Suprapubic skin (tissue), 4 donors: ENCODE measurements around the gene OR2M5. TPM values are rescaled to one million over a fixed set of nuclear protein-coding genes. Genes with fewer than 3 reads are reported as not detected.

ENCODE experiments used
- DNase-seq, 2 donors: peaks; one replicate each; pipeline ENCODE4 v3.0.0-alpha.2; 2019; ENCODE audit warnings: low spot score in 2 of 2
- H3K27ac ChIP-seq: fragments of 200-600 bp; sonication (generic); one replicate; pipeline ENCODE4 v1.5.1; 2019
- H3K27me3 ChIP-seq: fragments of 200-600 bp; sonication (generic); one replicate; pipeline ENCODE4 v1.5.1; 2019
- H3K36me3 ChIP-seq: fragments of 200-600 bp; sonication (generic); one replicate; pipeline ENCODE4 v1.5.1; 2019
- H3K4me1 ChIP-seq: fragments of 200-600 bp; sonication (generic); one replicate; pipeline ENCODE4 v1.5.1; 2019
- H3K4me3 ChIP-seq: fragments of 200-600 bp; sonication (generic); one replicate; pipeline ENCODE4 v1.5.1; 2019; ENCODE audit warnings: mild to moderate bottlenecking
- H3K9me3 ChIP-seq: fragments of 200-600 bp; sonication (generic); one replicate; pipeline ENCODE4 v1.5.1; 2019
- CTCF ChIP-seq, 2 donors: fragments of 200-600 bp in 1 of 2; fragments of 450-650 bp in 1 of 2; sonication (generic) in 1 of 2; IDR thresholded peaks; one replicate each; pipeline ENCODE4 v1.5.1; 2016 to 2019; ENCODE audit warnings: antibody characterized with exemption in 2 of 2, mild to moderate bottlenecking in 1 of 2, moderate library complexity in 1 of 2
- EP300 ChIP-seq: sonication (generic); formaldehyde crosslinking; IDR thresholded peaks from one replicate; pipeline ENCODE4 v1.6.1; 2017; ENCODE audit warnings: antibody characterized with exemption
- POLR2A ChIP-seq, 2 donors: fragments of 450-650 bp; IDR thresholded peaks; one replicate each; pipeline ENCODE4 v1.6.1; 2017; ENCODE audit warnings: antibody characterized with exemption in 2 of 2, mild to moderate bottlenecking in 2 of 2, moderate library complexity in 2 of 2
- POLR2AphosphoS5 ChIP-seq, 3 donors: sonication (generic); formaldehyde crosslinking; IDR thresholded peaks; one replicate each; pipeline ENCODE4 v1.6.1; 2017; ENCODE audit warnings: antibody characterized with exemption in 3 of 3
- WGBS: methylation state at CpG from one replicate; pipeline ENCODE4 v1.1.5; 2018; 5-methylcytosine and 5-hydroxymethylcytosine counted together
- total RNA-seq, 4 donors: library from RNA; depleted of rRNA; stranded (reverse); fragments of >200 nt; gene quantifications; one replicate each; pipeline ENCODE4 v1.1.0, GENCODE V29; 2016

Gene OR2M5
- not detected for total RNA-seq

- Histone ChIP-seq H3K27ac (no peak within 1 kb of the TSS), H3K4me1 (no peaks in the 10 kb centered on the region), H3K4me3 (no peak within 1 kb of the TSS), H3K36me3 (no peaks in the 10 kb centered on the region), H3K27me3 (no peaks in the 10 kb centered on the region), H3K9me3 (peaks cover 5% of the 10 kb centered on the region)
- WGBS = 84% methylated on average over 3 of the region's 3 CpGs
- DNase-seq = no peak
- TF ChIP-seq CTCF (IDR thresholded peaks at IDR 0.05) (no peak), EP300 (no peak), POLR2AphosphoS5 (IDR thresholded peaks at IDR 0.05) (no peak), POLR2A (IDR thresholded peaks at IDR 0.05) (no peak)
Measured at GRCh38 chr1:248144513-248145198, at the start of gene OR2M5. Gene OR2M5, plus strand, starts transcription at chr1:248145148. Its CDS starts 0 bp downstream, at chr1:248145148.

GRCh38 chr1:248098529-248098928, 46.4 kb upstream of the OR2M5 start:
- 92% methylated on average over 1 of the region's 1 CpG for WGBS
- TF ChIP-seq POLR2A (IDR thresholded peaks at IDR 0.05) (no peak), CTCF (IDR thresholded peaks at IDR 0.05) (no peak), POLR2AphosphoS5 (IDR thresholded peaks at IDR 0.05) (no peak), EP300 (no peak)
- H3K4me3 ChIP-seq = no peak overlapping the region

GRCh38 chr1:248102847-248103246, 42.1 kb upstream of the OR2M5 start:
- H3K4me3 ChIP-seq = no peak overlapping the region
- H3K27ac ChIP-seq = no peak overlapping the region
- DNase-seq = no peak
- no peaks in the 10 kb centered on the region for H3K4me1 ChIP-seq
- H3K9me3 ChIP-seq = peaks cover 23% of the 10 kb centered on the region
- H3K36me3 ChIP-seq = no peaks in the 10 kb centered on the region
- no peaks in the 10 kb centered on the region for H3K27me3 ChIP-seq
- TF ChIP-seq POLR2AphosphoS5 (IDR thresholded peaks at IDR 0.05) = no peak
- no peak for TF ChIP-seq POLR2A (IDR thresholded peaks at IDR 0.05)
- TF ChIP-seq CTCF (IDR thresholded peaks at IDR 0.05) = no peak
- no peak for TF ChIP-seq EP300

More at GRCh38 chr1:248098529-248098928, 46.4 kb upstream of the OR2M5 start:
- no peaks in the 10 kb centered on the region for H3K4me1 ChIP-seq
- H3K9me3 ChIP-seq = peaks cover 5% of the 10 kb centered on the region
- no peaks in the 10 kb centered on the region for H3K27me3 ChIP-seq
- DNase-seq = no peak
- no peaks in the 10 kb centered on the region for H3K36me3 ChIP-seq
- H3K27ac ChIP-seq = no peak overlapping the region

- peaks cover 27% of the 10 kb centered on the region for H3K9me3 ChIP-seq
- 90% methylated on average over 5 of the region's 5 CpGs for WGBS
- DNase-seq = no peak
- TF ChIP-seq EP300 = no peak
- TF ChIP-seq POLR2A (IDR thresholded peaks at IDR 0.05) = no peak
- no peak for TF ChIP-seq CTCF (IDR thresholded peaks at IDR 0.05)
- TF ChIP-seq POLR2AphosphoS5 (IDR thresholded peaks at IDR 0.05) = no peak
- no peaks in the 10 kb centered on the region for H3K4me1 ChIP-seq
- H3K4me3 ChIP-seq = no peak overlapping the region
- no peaks in the 10 kb centered on the region for H3K36me3 ChIP-seq
- no peaks in the 10 kb centered on the region for H3K27me3 ChIP-seq
- H3K27ac ChIP-seq = no peak overlapping the region
Measured at GRCh38 chr1:248111157-248111556, 33.8 kb upstream of the OR2M5 start.

GRCh38 chr1:248114890-248115289, 30.1 kb upstream of the OR2M5 start:
- Histone ChIP-seq H3K36me3 (no peaks in the 10 kb centered on the region), H3K27ac (no peak overlapping the region), H3K27me3 (no peaks in the 10 kb centered on the region), H3K9me3 (peaks cover 20% of the 10 kb centered on the region), H3K4me1 (no peaks in the 10 kb centered on the region), H3K4me3 (no peak overlapping the region)
- 69% methylated on average over 7 of the region's 7 CpGs for WGBS
- no peak for TF ChIP-seq POLR2AphosphoS5 (IDR thresholded peaks at IDR 0.05)
- TF ChIP-seq EP300 = no peak
- TF ChIP-seq POLR2A (IDR thresholded peaks at IDR 0.05) = no peak
- TF ChIP-seq CTCF (IDR thresholded peaks at IDR 0.05) = no peak
- no peak for DNase-seq
